Brain microvascular endothelial cell (primary cell): ENCODE data around the gene UBE2H.

Experiments
- DNase-seq: peaks from one replicate; pipeline ENCODE4 v3.0.0-alpha.2; 2020
- H3K27ac ChIP-seq: fragments of 250-450 bp; sonication (Bioruptor Pico); 2 replicates; pipeline ENCODE4 v1.5.1; 2020; ENCODE audit warnings: mild to moderate bottlenecking, moderate library complexity
- H3K27me3 ChIP-seq: fragments of 250-450 bp; sonication (Bioruptor Pico); replicated peaks from 2 replicates; pipeline ENCODE4 v1.5.1; 2020; ENCODE audit warnings: mild to moderate bottlenecking
- H3K36me3 ChIP-seq: fragments of 250-450 bp; sonication (Bioruptor Pico); replicated peaks from 2 replicates; pipeline ENCODE4 v1.5.1; 2020; ENCODE audit warnings: mild to moderate bottlenecking
- H3K4me3 ChIP-seq: 2 replicates; pipeline ENCODE4 v1.5.1; 2011; ENCODE audit warnings: low read depth, mild to moderate bottlenecking, control low read depth, low read length, moderate library complexity
- in situ Hi-C: cut with HindIII; loops from 2 replicates; pipeline ENCODE4 v1.10.0; 2017; ENCODE audit warnings: low sequenced_read_pairs, low pct_ligation_motif_present
- TF ChIP-seq, protein P1 (sequence below): IDR thresholded peaks from 2 replicates; pipeline ENCODE4 v1.5.1; 2011; ENCODE audit warnings: low read depth, mild to moderate bottlenecking, moderate library complexity, low read length, control low read depth, inconsistent platforms; ENCODE audit errors: missing control alignments

The UBE2H gene

DNA sequence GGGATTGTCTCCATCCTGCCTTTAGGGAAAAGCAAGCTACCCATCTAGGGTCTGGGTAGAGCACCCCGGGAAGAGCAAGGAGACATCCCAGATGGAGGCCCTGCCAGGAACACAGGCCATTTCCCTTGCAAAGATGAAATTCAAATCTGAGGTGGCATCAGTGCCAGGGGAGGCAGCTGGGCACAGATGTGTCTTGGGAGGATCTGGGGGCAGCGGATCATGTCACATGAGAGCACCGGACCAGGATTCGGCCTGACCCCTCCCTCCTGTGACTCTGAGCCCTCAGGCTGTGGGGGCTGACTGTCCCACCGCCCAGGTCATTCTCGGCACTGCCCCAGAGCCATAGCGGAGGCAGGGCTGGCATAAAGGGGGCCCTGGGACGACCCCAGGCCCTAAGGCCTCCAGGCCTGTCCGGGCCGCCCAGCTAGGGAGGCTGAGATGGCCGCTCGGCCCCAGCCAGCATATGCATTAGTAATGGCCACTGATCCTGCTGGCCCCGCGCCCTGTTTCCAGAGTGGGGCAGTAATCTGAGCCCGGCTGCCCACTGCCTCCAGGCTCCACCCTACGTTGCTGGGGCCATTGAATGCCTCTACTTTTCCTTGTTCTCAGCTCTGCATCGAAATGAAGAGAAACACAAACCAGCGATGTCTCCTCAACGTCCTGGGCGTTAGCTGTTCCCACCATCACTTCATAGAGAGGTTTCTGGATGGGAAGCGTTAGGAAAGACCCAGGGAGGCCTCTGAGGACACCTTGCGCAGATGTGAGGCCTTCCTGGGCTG, 148.5 kb downstream of the UBE2H start:
- TF ChIP-seq, protein P1, sequence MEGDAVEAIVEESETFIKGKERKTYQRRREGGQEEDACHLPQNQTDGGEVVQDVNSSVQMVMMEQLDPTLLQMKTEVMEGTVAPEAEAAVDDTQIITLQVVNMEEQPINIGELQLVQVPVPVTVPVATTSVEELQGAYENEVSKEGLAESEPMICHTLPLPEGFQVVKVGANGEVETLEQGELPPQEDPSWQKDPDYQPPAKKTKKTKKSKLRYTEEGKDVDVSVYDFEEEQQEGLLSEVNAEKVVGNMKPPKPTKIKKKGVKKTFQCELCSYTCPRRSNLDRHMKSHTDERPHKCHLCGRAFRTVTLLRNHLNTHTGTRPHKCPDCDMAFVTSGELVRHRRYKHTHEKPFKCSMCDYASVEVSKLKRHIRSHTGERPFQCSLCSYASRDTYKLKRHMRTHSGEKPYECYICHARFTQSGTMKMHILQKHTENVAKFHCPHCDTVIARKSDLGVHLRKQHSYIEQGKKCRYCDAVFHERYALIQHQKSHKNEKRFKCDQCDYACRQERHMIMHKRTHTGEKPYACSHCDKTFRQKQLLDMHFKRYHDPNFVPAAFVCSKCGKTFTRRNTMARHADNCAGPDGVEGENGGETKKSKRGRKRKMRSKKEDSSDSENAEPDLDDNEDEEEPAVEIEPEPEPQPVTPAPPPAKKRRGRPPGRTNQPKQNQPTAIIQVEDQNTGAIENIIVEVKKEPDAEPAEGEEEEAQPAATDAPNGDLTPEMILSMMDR = no peak
- Histone ChIP-seq H3K27ac (no peak overlapping the region), H3K27me3 (peaks cover 2% of the 10 kb centered on the region), H3K4me3 (no peak overlapping the region), H3K36me3 (no peaks in the 10 kb centered on the region)
- in situ Hi-C loops = no loop called here
- DNase-seq = no peak

DNA sequence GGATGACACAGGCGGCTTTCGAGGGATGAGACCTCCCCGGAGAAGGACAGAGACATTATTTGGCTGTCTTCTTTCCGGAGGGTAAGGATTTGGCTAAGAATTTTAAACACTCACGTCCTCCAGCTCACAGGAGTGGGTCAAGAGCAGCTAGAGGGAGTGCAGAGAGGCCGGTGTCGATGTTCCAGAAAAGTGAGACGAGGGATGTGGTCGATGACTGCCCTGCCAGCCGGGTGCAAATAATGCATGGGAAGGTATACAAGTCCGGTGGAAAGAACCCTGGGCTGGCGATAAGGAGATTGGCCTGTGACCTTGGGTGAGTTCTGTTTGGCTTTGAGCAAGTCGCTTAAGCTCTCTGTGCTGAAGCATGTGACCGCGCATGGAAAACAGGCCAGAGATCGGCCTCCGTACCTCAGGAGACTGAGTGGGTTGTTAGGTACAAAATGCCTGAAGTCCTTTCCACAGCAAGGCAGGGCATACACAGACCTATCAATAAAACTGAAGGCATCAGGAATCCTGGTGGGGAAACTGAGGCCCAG, 149.1 kb downstream of the UBE2H start:
- no peak overlapping the region for H3K4me3 ChIP-seq
- no peak overlapping the region for H3K27ac ChIP-seq
- in situ Hi-C loops = no loop called here
- no peaks in the 10 kb centered on the region for H3K36me3 ChIP-seq
- TF ChIP-seq, protein P1 = no peak
- no peak for DNase-seq
- H3K27me3 ChIP-seq = peaks cover 2% of the 10 kb centered on the region

DNA sequence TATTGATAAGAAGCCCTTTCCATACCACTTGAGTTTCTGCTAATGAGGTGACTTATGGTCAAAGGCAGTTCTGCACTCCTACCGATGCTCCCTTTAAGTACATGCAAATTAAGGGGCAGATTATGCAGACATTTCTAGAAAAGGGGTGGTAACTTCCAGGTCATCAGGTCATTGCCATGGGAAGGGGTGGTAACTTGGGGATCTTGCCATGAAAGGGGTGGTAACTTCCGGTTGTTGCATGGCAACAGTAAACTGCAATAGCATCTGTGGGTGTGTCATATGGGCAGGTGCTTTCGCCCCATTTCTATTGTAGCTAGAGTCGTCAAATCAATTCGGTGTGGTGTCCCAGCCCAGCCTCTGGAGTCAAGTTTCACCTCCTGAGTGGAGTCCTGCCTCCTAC, 150.9 kb downstream of the UBE2H start:
- Histone ChIP-seq H3K4me3 (no peak overlapping the region), H3K36me3 (no peaks in the 10 kb centered on the region), H3K27me3 (peaks cover 2% of the 10 kb centered on the region), H3K27ac (no peak overlapping the region)
- in situ Hi-C loops = no loop called here
- DNase-seq = no peak
- TF ChIP-seq, protein P1 = no peak

DNA sequence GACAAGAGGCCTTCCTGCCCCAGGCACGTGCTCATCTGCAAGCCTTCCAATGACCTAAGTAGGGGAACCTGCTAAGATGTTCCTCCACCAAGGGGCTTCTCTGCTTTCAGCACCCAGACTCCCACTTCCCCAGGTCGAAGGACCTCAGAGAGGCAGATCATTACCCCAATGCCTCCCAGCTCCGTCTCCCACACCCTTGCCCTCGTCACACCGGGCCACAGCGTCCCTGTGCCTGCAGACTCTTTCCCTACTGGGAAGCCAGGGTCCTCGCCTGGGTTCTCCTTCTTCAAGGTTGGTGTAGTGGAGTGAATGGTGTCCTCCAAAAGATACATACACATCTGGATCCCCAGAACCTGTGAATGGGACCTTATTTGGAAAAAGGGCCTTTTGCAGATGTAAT, 151.9 kb downstream of the UBE2H start:
- Histone ChIP-seq H3K4me3 (no peak overlapping the region), H3K27ac (no peak overlapping the region), H3K27me3 (peaks cover 2% of the 10 kb centered on the region), H3K36me3 (no peaks in the 10 kb centered on the region)
- in situ Hi-C loops = no loop called here
- no peak for DNase-seq
- TF ChIP-seq, protein P1 = no peak

DNA sequence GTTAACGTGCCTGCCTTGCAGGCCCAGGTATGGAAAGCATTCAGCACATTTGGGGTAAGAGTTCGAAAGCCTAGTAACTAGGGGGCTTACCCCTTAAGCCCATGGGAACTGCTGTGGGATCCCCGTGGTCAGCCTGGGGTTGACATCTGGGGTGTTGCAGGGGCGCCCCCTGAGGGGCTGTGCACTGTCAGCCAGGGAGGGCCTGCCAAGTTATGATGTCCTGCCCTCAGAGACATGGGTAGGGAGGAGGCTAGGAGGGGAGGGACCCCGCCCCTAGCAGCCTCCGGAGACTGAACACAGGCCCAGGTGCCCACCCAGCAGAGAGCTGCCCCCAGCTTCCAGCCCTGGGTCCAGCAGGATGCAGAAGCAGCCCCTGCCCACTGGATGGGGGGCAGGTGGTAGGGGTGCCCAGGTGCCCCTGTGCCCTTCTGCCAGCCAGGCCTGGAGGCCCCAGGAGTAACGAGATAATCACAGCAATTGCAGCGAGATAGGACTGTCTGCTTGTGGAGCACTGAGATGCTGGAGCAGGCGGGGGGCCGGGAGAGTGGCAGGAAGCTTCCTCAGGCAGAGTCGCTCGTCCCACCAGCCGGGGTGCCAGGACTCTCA, 153.3 kb downstream of the UBE2H start:
- no peaks in the 10 kb centered on the region for H3K36me3 ChIP-seq
- H3K4me3 ChIP-seq = no peak overlapping the region
- H3K27me3 ChIP-seq = peaks cover 2% of the 10 kb centered on the region
- no peak overlapping the region for H3K27ac ChIP-seq
- in situ Hi-C loops = no loop called here
- no peak for DNase-seq
- TF ChIP-seq, protein P1 = no peak
